Stimulated activated naive CD8-positive, alpha-beta T cell treated with anti-CD3 and anti-CD28 coated beads, Interleukin-15, Interleukin-2, amounts not matched to agents 100 ng/mL and 50 ng/mL, for 24 hours (primary cell): Measurements from ENCODE around the gene ARL6IP5.

Experiments used
- H3K27ac Mint-ChIP-seq: one replicate; pipeline ENCODE4 v1.8.0; 2021; ENCODE audit warnings: mild to moderate bottlenecking, mixed read lengths
- H3K27me3 Mint-ChIP-seq: one replicate; pipeline ENCODE4 v1.8.0; 2021; ENCODE audit warnings: mixed read lengths
- H3K36me3 Mint-ChIP-seq: one replicate; pipeline ENCODE4 v1.8.0; 2021; ENCODE audit warnings: low read depth, mixed read lengths
- H3K4me1 Mint-ChIP-seq: one replicate; pipeline ENCODE4 v1.8.0; 2021; ENCODE audit warnings: low read depth, mixed read lengths
- H3K4me3 Mint-ChIP-seq: one replicate; pipeline ENCODE4 v1.8.0; 2021; ENCODE audit warnings: mild to moderate bottlenecking, mixed read lengths
- H3K9me3 Mint-ChIP-seq: one replicate; pipeline ENCODE4 v1.8.0; 2021; ENCODE audit warnings: mixed read lengths

Gene ARL6IP5

GRCh38 chr3:69144631-69145245 is 60.0 kb downstream of the ARL6IP5 start:
- peaks cover 5% of the 10 kb centered on the region for H3K27me3 Mint-ChIP-seq
- H3K27ac Mint-ChIP-seq = no peak overlapping the region
- no peak overlapping the region for H3K4me3 Mint-ChIP-seq
- H3K9me3 Mint-ChIP-seq = no peaks in the 10 kb centered on the region
- no peaks in the 10 kb centered on the region for H3K36me3 Mint-ChIP-seq
- no peaks in the 10 kb centered on the region for H3K4me1 Mint-ChIP-seq

GRCh38 chr3:69145688-69146087 is 61.0 kb downstream of the ARL6IP5 start:
- H3K36me3 Mint-ChIP-seq = no peaks in the 10 kb centered on the region
- H3K9me3 Mint-ChIP-seq = no peaks in the 10 kb centered on the region
- no peaks in the 10 kb centered on the region for H3K4me1 Mint-ChIP-seq
- no peak overlapping the region for H3K4me3 Mint-ChIP-seq
- no peak overlapping the region for H3K27ac Mint-ChIP-seq
- peaks cover 5% of the 10 kb centered on the region for H3K27me3 Mint-ChIP-seq

- Mint-ChIP-seq H3K27ac (no peak overlapping the region), H3K27me3 (no peaks in the 10 kb centered on the region), H3K9me3 (no peaks in the 10 kb centered on the region), H3K4me1 (no peaks in the 10 kb centered on the region), H3K4me3 (no peak overlapping the region), H3K36me3 (no peaks in the 10 kb centered on the region)
Measured at GRCh38 chr3:69149586-69149985, 64.8 kb downstream of the ARL6IP5 start.
